Measurements from ENCODE around the gene AP2B1.

DNA sequence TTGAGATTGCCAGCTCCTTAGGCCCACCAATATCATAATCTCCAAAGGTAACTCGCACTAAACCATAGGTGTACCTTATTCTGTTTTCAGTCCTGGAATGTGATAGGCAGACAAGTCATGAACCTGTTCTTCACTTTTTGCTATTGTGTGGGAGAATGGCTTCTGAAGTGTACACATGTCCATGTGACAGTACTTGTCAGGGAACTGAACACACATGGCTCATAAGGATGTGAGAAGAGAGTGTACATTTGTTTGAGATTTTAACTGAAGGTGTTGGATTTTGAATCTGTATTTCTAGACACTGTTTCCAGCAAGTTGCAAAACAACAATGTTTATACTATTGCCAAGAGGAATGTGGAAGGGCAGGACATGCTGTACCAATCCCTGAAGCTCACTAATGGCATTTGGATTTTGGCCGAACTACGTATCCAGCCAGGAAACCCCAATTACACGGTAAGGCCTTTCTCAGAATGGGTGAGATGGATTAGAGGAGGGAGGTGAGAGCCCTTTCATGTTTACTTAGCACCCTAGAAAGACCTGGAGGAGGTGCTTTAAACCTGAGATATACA lies 129.9 kb downstream of the AP2B1 start:
- TF ChIP-seq POLR2AphosphoS5 (IDR thresholded peaks at IDR 0.05; ENCODE audit: low read depth, low read length) (no peak), POLR2A (IDR thresholded peaks at IDR 0.05; ENCODE audit: low read depth, low read length) (no peak)

Data from GM12891 (cell line).